Loucy (cell line): ENCODE results near the gene PPM1L.
A peak's percentile ranks its signal among the peaks of the same experiment; 100 is the strongest.

Source experiments
- EZH2phosphoT487 ChIP-seq: fragments of 200-600 bp; IDR thresholded peaks from 2 replicates; pipeline ENCODE4 v1.6.1; 2018; ENCODE audit warnings: antibody characterized with exemption, mild to moderate bottlenecking, moderate library complexity, borderline replicate concordance
- TF ChIP-seq, protein P1 (sequence below): fragments of 200-600 bp; sonication (generic); conservative IDR thresholded peaks from 2 replicates; pipeline ENCODE4 v1.5.1; 2014; ENCODE audit warnings: mild to moderate bottlenecking, antibody characterized with exemption, low read length

DNA sequence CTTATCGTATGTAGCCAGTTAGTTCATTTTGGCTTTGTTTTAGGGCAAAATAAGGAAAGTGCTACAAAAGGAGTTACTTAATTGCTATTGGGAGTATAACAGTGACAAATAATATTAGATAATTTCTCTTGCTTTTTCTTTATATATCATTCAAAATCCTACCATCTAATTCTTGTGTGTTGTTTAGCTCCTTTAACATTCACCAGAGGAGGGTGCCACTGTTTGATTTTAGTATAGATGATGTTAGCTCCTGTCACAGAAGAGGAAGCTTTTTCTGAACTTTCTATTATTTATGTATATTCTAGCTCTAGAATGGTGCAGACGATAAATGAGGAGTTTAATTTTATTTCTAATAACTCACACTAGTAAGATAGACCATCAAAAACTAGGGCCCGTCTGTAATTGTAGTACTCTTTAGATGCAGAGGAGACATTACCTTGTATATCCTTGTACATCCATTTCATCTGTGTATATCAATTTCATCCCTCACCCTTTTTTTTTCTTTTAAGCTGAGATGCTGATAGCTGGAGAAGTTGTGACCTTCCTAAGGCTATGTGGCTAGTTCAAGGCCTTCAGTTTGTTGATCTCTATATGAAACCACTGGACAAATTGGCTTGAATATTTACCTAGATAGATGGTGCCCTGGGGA, 3.0 kb downstream of the PPM1L start:
- TF ChIP-seq, protein P1, sequence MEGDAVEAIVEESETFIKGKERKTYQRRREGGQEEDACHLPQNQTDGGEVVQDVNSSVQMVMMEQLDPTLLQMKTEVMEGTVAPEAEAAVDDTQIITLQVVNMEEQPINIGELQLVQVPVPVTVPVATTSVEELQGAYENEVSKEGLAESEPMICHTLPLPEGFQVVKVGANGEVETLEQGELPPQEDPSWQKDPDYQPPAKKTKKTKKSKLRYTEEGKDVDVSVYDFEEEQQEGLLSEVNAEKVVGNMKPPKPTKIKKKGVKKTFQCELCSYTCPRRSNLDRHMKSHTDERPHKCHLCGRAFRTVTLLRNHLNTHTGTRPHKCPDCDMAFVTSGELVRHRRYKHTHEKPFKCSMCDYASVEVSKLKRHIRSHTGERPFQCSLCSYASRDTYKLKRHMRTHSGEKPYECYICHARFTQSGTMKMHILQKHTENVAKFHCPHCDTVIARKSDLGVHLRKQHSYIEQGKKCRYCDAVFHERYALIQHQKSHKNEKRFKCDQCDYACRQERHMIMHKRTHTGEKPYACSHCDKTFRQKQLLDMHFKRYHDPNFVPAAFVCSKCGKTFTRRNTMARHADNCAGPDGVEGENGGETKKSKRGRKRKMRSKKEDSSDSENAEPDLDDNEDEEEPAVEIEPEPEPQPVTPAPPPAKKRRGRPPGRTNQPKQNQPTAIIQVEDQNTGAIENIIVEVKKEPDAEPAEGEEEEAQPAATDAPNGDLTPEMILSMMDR = peak; percentile 39; the same call in 1 of the 2 replicates
- TF ChIP-seq EZH2phosphoT487 = no peak
